ENCODE measurements around the gene BLVRB.

DNA sequence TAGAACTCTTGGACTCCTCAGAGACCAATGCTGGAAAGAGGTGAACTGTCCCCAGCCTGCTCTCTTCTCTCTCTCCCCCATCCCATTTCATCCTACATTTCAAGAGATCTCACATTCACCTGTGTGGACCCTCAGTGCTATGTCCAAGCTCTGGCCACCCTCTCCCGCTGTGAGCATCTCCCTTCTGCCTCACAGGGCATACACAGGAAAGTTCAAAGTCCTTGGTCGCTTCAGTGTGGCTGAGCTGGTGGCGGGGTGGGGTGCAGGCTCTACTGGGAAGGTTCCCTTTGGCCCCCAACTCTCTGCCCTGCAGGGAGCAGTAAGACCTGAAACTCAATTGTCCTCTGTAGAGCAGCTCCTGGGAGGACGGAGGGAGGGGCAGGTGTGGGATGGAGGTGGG lies 28.2 kb upstream of the BLVRB start:
- TF ChIP-seq YY1 (IDR thresholded peaks at IDR 0.05; ENCODE audit: insufficient read depth, insufficient read length) (no peak), ZNF274 (IDR thresholded peaks at IDR 0.05; ENCODE audit: low read depth, low read length) (no peak)

Data from NT2/D1 (cell line).